Sigmoid colon (tissue), 4 donors: ENCODE results near the gene ACOX1.

Experiments
- CTCF ChIP-seq, 4 experiments: fragments of 450-650 bp in 3 of 4; fragments of 200-600 bp in 1 of 4; IDR thresholded peaks; one replicate each; pipeline ENCODE4 v1.5.1; 2016 to 2019; ENCODE audit warnings: antibody characterized with exemption in 4 of 4, mild to moderate bottlenecking in 3 of 4, moderate library complexity in 2 of 4
- EP300 ChIP-seq, 4 donors: sonication (generic); formaldehyde crosslinking; IDR thresholded peaks; one replicate each; pipeline ENCODE4 v1.6.1; 2017; ENCODE audit warnings: antibody characterized with exemption in 4 of 4
- POLR2A ChIP-seq, 2 donors: fragments of 450-650 bp; IDR thresholded peaks; one replicate each; pipeline ENCODE4 v1.6.1; 2016; ENCODE audit warnings: antibody characterized with exemption in 2 of 2, mild to moderate bottlenecking in 2 of 2, moderate library complexity in 2 of 2
- POLR2AphosphoS5 ChIP-seq, 4 donors: sonication (generic); formaldehyde crosslinking; IDR thresholded peaks; one replicate each; pipeline ENCODE4 v1.6.1; 2017; ENCODE audit warnings: antibody characterized with exemption in 4 of 4

GRCh38 chr17:75920045-75920560 is 58.9 kb downstream of the ACOX1 start:
- no peak for TF ChIP-seq EP300 (IDR thresholded peaks at IDR 0.05)
- TF ChIP-seq CTCF (IDR thresholded peaks at IDR 0.05) = no peak
- no peak for TF ChIP-seq POLR2A (IDR thresholded peaks at IDR 0.05)
- no peak for TF ChIP-seq POLR2AphosphoS5 (IDR thresholded peaks at IDR 0.05)
